BJ (cell line): Measurements from ENCODE around the gene ZNF525. TPM values are rescaled to one million over a fixed set of nuclear protein-coding genes. Genes with fewer than 3 reads are reported as not detected.

Experiments used
- CTCF ChIA-PET: fragments of 350-600 bp; formaldehyde crosslinking; extraction: SDS; loops from one replicate; lab custom pipeline; 2021; ENCODE audit warnings: antibody characterized with exemption, inconsistent platforms; lab: Yijun Ruan, JAX
- POLR2A ChIA-PET: fragments of 300-600 bp; sonication (Branson Sonifier 250); formaldehyde crosslinking; extraction: SDS; loops from one replicate; lab custom pipeline; 2021; ENCODE audit warnings: antibody characterized with exemption; lab: Charles Lee
- DNase-seq: peaks from one replicate; pipeline ENCODE4 v3.0.0-alpha.2; 2011; ENCODE audit warnings: low read depth
- H3K27me3 ChIP-seq: 2 replicates; pipeline ENCODE4 v1.6.0; 2011; ENCODE audit warnings: low read length; ENCODE audit not compliant: control insufficient read depth, insufficient read depth
- H3K36me3 ChIP-seq: 2 replicates; pipeline ENCODE4 v1.5.1; 2011; ENCODE audit warnings: low read length; ENCODE audit not compliant: control insufficient read depth, insufficient read depth
- H3K4me3 ChIP-seq: 2 replicates; pipeline ENCODE4 v1.5.1; 2011; ENCODE audit warnings: low read depth, mild to moderate bottlenecking, control low read depth, low read length
- CTCF ChIP-seq: IDR thresholded peaks from 2 replicates; pipeline ENCODE4 v1.5.1; 2011; ENCODE audit warnings: low read depth, mild to moderate bottlenecking, control low read depth, inconsistent platforms, low read length, moderate library complexity; ENCODE audit not compliant: insufficient read depth
- polyA plus RNA-seq: library from polyadenylated mRNA; depleted of rRNA; stranded (reverse); fragments of >200 nt; gene quantifications from 2 replicates; pipeline ENCODE4 v1.2.3, GENCODE V29; 2011

The ZNF525 gene
- polyA plus RNA-seq, 1 experiment, result 1.2 TPM

GRCh38 chr19:53374288-53374687, 8.8 kb downstream of the ZNF525 start:
- no peak for DNase-seq
- H3K36me3 ChIP-seq, result no peaks in the 10 kb centered on the region; the same call in 1 of the 2 replicates
- ChIA-PET POLR2A (no interaction called here), CTCF (no interaction called here)
- no peak for TF ChIP-seq CTCF
- H3K27me3 ChIP-seq, result no peaks in the 10 kb centered on the region
- no peak overlapping the region for H3K4me3 ChIP-seq

- no peaks in the 10 kb centered on the region for H3K27me3 ChIP-seq
- TF ChIP-seq CTCF, result no peak
- ChIA-PET CTCF (no interaction called here), POLR2A (no interaction called here)
- no peak for DNase-seq
- H3K4me3 ChIP-seq, result no peak overlapping the region
- no peaks in the 10 kb centered on the region; the same call in 1 of the 2 replicates for H3K36me3 ChIP-seq
Observed at GRCh38 chr19:53374743-53375142, 9.2 kb downstream of the ZNF525 start.

- ChIA-PET POLR2A (no interaction called here), CTCF (interaction anchor here (1.3 kb wide), 1 partner anchor 11 kb away, joined by 4 read pairs; no protein-coding TSS in a partner anchor)
- no peak for DNase-seq
- no peaks in the 10 kb centered on the region; the same call in 1 of the 2 replicates for H3K36me3 ChIP-seq
- H3K27me3 ChIP-seq, result no peaks in the 10 kb centered on the region
- H3K4me3 ChIP-seq, result no peak overlapping the region
- no peak for TF ChIP-seq CTCF
Observed at GRCh38 chr19:53381376-53381775, 15.9 kb downstream of the ZNF525 start.

GRCh38 chr19:53388168-53388567, 22.7 kb downstream of the ZNF525 start:
- Histone ChIP-seq H3K27me3 (no peaks in the 10 kb centered on the region), H3K4me3 (no peak overlapping the region), H3K36me3 (no peaks in the 10 kb centered on the region)
- ChIA-PET CTCF (no interaction called here), POLR2A (no interaction called here)
- no peak for TF ChIP-seq CTCF
- DNase-seq, result no peak

GRCh38 chr19:53388904-53389303, 23.4 kb downstream of the ZNF525 start:
- no peaks in the 10 kb centered on the region for H3K27me3 ChIP-seq
- no peak overlapping the region for H3K4me3 ChIP-seq
- TF ChIP-seq CTCF, result no peak
- DNase-seq, result no peak
- no peaks in the 10 kb centered on the region for H3K36me3 ChIP-seq
- CTCF ChIA-PET, result no interaction called here
- POLR2A ChIA-PET, result no interaction called here
